Activated T-helper 9 cell treated with anti-CD3 and anti-CD28 coated beads, Interleukin-2, amount 50 U/mL, for 16 hours (primary cell): ENCODE measurements around the gene POMGNT1.

ENCODE experiments used
- DNase-seq: peaks from one replicate; pipeline ENCODE4 v3.0.0-alpha.2; 2020; ENCODE audit warnings: low read depth

Gene POMGNT1

DNA sequence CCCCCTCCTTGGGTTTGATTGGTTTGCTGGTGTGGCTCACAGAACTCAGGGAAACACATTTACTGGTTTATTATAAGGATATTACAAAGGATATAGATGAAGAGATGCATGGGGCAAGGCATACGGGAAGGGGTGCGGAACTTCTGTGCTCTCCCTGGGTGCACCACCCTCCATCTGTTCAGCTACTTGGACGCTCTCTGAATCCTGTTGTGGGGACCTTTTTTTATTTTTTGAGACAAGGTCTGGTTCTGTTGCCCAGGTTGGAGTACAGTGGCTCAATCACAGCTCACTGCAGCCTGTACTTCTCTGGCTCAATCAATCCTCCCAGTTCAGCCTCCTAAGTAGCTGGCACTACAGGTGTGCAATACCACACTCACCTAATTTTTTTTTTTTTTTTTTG, 12.3 kb upstream of the POMGNT1 start:
- DNase-seq: no peak

DNA sequence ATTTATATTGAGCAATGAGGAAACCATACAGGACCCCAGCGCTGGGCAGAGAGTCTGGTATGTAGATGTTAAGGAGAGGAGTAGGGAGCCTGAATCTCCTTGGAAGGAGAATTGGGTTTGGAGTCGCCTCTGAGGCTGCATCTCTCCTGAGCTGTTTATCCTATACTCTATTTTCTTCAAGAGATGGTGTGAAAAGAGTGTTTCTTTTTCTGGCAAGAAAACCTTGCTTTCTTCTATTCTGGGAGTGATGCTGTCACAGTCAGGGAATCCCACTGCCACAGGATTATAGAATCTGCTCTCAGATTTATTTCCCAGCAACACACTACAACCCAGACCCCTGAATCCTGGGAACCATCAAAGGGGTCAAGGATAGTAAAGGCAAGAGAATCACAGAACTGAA, 8.2 kb upstream of the POMGNT1 start:
- DNase-seq: no peak

DNA sequence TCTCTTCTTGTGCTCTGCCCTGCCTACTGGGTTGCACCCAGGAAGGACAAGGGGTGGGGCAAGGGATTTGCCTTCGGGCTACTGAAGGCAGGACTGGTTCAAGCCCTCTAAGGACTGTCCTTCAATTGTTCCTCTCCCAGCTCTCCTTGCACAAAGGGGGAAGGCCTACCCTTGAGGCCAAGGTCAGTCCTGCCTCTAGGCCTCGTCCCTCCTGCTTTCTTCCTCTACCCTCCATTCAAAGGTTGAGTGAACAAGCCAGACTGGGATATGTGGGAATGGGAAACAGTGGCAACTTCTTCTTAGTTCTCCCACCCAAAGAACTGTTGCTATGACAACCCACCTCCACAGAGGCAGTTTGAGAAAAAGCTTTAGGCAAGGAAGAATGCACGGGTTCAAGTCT, 7.6 kb upstream of the POMGNT1 start:
- DNase-seq: no peak

DNA sequence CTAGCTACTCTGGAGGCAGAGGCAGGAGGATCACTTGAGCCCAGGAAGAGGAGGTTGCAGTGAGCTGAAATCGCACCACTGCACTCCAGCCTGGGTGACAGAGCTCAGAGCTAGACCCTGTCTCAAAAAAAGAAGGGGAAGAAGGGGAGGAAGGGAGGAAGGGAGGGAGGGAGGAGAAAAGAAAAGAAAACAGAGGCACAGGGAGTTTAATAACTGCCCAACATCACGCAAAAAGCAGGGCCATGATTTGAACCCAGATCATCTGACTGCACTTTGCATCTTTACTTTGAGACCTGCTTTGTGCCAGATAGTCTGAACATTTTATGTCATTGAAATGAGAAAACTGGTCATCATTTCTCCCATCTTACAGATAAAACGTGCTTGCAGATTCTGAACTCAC, 6.9 kb upstream of the POMGNT1 start:
- DNase-seq: no peak

DNA sequence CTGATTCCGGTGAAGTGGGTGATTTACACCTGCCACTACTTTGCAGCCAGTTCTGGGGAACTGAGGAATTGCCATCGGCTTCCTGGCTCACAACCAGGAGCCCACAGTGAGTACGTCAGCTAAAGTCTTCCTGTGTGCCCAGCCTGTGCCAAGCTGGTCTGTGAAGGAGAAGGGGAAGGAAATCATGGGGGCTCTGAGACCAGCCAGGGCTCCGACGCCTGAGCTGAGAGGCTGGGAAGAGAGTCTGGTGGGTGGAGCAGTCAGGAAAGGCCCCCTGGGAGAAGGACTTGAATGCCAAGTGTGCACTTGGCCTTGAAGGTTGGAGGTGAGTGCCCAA, 6.1 kb upstream of the POMGNT1 start:
- DNase-seq: no peak

DNA sequence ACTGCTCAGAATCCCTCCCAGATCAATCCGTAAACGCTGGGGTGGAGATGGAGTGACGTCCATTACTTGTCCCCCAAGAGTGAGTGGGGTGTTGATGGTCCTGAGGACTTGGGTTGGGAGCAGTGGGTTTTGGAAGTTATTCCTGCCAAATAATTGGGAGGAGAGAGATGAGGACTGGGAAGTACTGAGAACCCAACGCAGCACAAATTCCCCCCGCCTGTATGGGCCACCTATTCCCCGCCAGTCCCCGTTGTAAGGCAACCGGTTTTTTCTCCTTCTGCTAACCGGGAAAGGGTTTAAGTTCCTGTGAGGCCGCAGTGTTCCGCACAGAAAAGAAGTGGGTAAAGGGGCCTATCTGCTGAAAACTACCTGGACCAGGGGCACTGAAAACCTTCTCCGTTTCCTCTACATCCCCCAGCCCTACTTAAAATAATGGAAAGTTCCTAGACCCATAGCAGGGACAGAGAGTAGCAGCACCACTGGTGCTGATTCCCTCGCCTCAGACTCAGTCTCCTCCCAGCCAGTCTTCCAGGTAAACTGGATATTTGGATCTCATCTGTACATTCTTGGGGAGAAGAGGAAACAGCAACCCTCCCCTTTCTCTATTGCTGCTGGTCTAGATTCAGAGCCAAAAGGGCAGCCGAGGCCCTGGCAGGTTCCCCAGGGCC, 5.6 kb upstream of the POMGNT1 start:
- no peak for DNase-seq

DNA sequence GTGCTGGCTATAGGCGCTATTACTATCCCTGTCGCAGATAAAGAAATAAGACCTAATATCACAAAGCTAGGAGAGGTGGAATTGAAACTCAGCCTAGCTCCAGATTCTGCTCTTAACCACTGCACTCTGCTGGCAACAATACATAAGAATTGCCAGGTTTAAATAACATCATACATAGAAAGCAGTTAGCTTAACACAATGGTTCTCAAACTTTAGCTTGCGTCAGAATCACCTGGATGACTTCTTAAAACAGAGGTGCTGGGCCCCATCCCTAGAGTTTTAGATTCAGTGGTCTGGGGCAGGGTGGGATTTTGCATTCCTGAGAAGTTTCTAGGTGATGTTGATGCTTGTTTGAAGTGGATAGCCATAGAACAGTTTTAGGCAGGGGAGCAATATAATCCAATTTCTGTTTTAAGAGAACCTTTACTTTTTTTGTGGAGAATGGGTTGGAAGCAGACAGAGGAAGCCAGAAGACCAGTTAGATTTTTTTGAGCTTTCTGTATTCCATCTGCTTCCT, 1.1 kb upstream of the POMGNT1 start:
- no peak for DNase-seq

DNA sequence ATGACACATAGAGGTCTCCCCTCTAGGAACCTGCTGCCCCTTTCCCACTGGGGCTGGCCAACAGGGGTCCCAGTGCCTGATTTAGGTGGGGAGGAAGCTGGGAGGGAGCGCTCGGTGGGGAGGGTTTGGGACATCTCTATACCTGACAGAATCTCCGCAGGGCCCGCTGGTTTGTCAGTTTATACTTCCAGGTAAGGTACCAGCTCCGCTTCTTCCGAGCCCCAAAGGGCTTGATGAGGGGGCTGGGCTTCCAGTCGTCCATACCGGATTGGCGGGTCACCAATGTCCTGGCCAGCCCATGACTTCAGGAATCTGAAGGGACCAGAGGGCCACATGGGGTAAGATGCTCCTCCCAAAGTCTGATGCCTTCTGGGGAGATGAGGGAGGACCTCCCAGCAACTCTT, 672 bp downstream of the POMGNT1 start:
- no peak for DNase-seq

DNA sequence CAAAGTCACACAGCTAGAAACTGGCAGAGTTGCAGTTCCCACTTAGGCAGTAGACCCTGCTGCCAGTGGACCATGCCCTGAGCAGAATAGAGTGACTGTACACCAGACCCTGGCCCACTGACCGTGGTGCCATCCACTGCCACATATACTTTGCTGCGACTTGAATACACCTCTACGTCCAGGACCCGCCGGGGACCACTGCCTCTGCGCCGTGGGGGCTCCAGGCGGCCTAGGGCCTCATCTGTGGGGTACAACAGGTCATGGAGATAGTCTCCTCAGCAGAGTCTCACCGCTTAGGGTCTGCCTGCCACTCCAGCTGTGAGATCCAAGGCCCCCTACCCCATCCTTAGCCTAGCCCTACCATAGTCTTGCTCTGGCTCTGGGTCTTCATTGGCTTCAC, 1.6 kb downstream of the POMGNT1 start:
- DNase-seq: no peak

DNA sequence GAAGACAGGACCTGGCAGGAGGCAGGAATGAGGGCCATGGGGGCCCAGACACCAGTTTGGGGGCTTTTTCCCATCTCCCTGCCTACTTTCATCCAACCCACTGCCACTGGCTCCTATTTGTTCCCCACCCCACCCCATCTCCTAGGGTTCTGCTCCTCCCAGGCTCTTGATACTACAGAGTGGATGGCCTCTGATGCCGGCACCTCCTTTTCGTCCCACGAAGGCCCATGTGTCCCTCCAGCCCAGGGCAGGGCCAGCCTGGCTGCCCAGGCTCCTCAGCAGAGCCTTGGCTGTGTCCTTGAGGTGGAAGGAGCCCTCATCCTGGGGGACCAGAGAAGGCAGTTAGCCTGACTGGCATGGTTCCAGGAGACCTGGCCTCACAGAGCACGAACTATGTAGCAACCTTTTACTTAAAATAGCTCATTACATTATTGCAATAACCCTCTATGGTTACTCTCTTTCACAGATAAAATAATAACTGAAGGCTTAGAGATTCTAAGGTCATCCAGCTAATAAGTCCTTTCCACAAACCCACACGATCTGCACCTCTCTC, 3.5 kb downstream of the POMGNT1 start:
- no peak for DNase-seq

DNA sequence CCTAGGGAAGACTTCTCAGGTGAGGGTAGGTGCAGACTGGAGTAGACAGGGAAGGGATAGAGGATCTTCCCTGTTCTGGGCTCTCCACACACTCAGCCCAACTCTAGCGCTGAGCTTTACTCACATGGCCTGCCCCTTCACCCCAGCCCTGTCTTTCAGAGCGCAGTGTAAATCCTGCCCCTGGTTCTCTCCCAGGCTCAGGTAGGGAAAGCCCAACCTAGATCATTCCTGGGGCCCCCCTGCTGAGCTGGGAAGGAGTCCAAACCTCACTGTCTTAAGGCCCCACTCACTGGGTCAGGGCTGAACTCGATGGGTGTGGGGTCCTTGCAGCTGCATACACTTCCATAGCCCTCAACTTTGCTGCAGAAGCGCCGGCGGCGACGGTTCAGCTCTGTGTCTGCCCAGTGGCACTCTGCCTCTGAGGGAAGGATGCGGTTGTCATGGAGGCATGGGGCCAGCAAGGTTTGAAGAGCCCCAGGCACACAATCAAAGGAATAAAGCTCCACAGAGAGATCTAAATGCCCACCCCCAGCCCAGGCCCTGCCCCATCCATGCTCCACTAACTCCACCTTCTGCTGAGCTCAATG, 4.2 kb downstream of the POMGNT1 start:
- no peak for DNase-seq

DNA sequence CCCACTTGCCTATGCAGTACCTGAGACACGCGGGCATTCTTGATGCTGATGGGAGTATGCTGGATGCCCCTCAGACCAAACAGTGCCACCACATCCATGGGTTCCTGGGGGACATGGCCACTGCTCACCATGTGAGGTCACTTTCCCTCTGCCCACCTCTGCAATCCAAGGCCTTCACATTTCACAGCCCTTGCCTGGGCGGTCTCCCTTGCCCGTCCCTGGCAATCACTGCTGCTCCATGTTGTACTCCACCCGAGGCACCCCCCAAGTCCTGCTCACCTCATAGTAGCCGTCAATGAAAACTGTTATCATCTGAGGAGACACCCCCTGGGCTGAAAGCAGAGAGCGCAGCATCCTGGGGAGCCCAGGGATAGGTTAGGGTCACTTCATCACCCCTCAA, 4.9 kb downstream of the POMGNT1 start:
- DNase-seq: no peak

DNA sequence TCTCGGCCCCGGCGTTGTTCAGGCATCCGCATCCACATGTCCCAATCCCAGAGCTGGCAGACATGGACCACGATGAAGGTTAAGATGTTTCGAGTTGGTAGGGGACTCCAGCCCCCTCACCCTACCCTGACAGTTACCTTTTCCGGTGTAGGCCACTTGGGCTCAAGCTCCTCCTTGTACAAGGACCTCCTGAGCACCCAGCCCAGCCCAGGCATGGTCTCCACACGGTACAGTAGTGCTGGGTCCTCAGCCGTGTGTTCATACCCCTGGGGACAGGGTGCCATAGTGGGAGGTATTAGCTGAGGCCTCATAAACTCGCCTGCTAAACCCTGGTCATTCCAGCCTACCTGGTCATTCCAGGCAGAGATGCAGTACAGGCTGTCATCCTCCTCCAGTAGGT, 6.1 kb downstream of the POMGNT1 start:
- no peak for DNase-seq

DNA sequence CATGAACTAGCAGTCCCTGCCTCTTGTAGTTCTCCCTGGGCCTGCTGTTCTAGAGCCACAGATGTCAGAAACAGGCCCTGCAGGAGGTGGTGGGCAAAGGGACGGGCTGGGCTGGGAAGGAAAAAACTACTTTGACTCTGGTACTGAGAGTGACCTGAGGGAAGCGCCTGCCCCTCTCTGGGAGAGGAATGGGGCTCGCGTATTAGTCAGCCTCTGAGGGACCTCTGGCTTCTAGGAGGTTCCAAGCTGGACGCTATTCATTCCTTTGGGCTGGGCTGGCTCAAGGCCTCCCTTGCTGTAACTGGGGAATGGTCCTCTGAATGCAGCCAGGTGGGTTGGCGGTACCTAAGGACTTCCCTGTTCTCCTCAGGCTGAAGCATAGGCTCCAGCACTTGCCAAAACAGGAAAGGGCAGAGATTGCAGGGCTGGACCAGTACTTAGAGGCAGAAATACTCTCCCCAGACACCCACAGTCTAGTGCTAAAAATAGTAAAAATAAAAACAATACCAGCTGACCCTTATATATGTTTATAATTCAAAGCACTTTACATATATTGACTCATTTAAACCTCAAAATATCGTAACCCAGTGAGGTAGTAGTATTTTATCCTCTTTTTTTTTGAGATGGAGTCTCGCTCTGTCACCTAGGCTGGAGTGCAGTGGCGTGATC, 7.1 kb downstream of the POMGNT1 start:
- DNase-seq: no peak

DNA sequence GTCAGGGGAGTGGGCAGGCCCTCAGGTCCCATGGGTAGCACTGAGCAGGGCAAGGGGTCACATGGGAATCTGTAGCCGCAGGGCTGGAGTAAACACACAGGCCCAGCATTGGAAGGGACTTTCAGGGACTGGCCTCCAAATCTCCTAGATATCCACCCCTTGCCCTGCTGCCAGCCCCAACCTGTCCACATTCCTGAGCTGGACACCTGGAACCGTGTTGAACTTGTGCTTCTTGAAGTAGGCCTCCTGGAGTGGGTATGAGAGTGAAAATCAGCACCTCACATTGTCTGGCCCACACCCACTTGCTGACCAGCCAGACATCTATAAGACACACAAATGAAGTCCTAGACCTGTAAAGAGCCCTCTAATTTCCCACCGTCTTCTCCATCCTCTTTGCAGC, 7.7 kb downstream of the POMGNT1 start:
- DNase-seq: no peak

DNA sequence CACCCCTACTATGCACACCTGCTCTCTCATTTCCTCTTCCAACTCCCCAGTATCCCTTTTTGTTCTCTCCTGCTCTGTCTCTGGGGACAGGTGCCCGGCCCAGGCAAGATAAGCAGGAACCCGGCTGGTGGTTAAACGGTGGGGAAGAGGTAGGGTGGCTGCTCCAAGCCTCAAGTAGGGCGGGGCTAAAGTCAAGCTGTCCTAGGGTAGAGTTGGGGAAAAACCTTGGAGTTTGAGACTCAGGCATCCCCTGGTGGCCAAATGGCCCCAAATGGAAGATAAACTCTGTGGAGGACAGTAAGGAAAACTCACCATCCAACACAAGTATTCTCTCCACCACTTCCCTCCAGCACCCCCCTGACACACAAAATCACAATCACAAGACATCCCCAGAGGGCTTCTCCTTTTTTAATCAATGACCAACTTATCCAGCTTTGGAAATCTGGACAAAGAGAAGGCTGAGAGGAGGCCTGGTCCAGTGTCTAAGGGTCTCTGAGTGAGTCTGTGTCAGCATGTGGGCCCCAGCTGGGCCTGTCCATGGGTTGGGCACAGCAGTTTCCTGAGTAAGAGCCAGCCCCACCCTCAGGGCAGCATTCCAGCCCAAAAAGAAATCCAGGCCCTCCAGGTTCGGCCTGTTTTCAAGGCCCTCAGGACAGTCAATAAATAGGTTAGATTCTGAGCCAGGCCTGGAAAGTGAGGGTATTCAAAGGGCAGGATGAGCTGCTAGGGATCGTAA, 9.8 kb downstream of the POMGNT1 start:
- DNase-seq: no peak

DNA sequence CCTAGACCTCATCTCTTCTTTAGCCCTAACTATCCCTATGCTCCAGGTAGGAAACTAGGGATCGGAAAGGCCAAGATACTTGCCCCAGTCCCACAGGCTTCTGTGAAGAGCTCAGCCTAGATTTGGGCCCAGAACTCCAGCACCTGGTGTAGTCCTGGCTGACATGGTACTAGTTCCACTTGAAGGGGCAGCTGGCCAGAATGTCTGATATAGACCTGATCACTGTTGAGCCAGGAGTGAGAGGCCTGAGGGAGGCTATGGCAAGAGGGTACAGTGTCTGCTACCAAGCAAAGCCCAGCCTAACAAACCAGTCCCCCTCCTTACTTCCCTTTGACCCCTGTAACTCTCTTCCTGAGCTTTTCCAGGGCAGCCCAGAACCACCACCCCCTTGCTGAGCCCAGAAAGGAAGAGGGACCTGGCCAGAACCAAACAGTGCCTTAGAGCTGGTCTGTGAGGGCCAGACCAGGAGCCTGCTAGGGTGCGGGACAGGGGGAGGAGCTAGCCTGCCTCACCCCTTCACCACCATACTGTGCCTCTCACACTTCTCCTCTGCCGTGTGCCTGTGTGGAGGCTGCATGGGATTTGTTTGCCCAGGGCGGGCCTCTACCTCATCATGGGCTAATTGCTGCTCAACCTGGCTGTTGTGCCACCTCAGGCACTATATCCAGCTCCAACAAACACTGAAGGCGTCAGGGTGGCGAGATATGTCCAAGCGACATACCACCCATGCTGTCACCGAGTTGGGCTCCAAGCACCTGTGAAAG, 10.9 kb downstream of the POMGNT1 start:
- no peak for DNase-seq

DNA sequence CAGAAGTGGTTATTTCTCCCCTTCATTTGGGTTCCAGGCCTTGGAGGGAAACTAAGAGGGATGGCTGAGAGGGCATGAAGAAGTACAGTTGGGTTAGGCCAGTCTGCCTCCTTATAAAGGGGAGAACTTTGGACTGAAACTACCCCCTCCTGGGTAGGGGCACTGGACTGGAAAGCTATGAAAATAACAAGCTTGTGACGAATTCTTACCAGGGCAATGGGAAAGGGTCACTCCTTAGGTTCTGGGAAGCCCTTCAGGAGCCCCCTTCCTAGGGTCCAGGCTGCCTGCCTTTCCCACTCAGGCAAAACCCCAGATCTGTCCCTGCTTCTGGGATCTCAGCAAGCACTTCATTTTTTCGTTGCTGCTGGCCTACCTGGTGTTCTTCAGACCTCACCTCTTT, 12.2 kb downstream of the POMGNT1 start:
- DNase-seq: no peak

DNA sequence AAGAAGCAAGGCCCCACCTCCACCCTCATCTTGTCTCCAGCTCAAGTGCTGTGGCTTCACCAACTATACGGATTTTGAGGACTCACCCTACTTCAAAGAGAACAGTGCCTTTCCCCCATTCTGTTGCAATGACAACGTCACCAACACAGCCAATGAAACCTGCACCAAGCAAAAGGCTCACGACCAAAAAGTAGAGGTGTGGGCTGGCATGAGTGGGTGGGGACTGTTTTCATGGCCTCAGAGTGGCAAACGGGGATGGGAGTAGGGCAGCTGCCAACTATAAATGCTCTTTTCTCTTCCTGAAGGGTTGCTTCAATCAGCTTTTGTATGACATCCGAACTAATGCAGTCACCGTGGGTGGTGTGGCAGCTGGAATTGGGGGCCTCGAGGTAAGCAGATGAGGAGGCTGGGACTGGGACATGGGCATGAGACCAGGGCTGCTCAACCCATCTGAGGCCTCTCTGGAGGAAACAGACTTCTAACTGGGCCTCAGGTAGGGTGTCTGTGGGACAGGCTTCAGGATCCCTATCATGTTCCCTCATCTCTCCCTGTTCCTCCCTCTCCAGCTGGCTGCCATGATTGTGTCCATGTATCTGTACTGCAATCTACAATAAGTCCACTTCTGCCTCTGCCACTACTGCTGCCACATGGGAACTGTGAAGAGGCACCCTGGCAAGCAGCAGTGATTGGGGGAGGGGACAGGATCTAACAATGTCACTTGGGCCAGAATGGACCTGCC, 13.1 kb downstream of the POMGNT1 start:
- DNase-seq: peak; percentile 34

DNA sequence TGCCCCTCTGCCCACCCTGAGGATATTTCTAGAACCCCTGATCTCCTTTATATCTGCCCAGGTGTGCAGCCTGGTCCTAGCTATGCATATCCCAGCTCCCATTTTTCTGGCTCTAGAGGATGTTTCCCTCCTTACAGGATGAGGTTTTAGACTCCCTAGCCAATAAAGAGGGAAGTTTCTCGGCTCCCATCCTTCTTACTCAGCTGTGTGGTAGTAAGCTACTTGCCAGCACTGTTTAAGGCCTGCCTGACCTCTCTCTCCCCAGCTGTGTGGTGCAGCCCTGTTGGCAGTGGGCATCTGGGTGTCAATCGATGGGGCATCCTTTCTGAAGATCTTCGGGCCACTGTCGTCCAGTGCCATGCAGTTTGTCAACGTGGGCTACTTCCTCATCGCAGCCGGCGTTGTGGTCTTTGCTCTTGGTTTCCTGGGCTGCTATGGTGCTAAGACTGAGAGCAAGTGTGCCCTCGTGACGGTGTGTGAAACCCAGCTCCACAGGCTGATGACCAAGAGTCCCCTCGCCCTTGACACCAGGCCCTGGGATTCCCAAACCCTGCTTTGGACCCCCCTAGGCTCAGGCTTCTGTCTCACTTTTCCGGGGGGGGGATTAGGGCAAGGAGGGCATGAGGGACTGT, 14.2 kb downstream of the POMGNT1 start:
- no peak for DNase-seq
